Fibroblast of skin of left quadriceps (primary cell): ENCODE measurements around the gene WDHD1.
"Not testable (repeated sequence)": the region's sequence is repeated elsewhere in the genome, so short reads cannot be mapped to it uniquely, and the experiment has no call there.

Source experiments
- DNase-seq, 2 experiments: peaks; one replicate each; pipeline ENCODE4 v3.0.0-alpha.2; 2013; ENCODE audit warnings: low read depth in 2 of 2

The WDHD1 gene

GRCh38 chr14:54952803-54953202, 74.1 kb downstream of the WDHD1 start:
- peak; percentile 40 to 44 for DNase-seq

DNA sequence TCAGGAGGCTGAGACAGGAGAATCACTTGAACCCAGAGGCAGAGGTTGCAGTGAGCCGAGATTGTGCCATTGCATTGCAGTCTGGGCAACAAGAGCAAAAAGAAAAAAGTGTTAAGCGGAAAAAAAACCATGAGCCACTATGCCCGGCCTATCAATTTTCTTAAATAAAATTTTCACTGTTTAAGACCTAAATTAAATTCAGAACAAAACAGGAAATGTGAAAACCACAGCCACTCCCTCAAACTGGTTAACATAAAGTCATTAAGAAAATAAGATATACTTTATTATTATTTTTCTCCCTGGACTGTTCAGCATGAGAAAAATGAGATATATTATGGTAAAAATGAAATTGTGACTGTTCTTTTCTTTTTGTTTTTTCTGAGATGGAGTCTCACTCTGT, 79.7 kb downstream of the WDHD1 start:
- no peak for DNase-seq

- no peak for DNase-seq
These were observed 80.4 kb downstream of the WDHD1 start for GRCh38 chr14:54946500-54946899.

DNA sequence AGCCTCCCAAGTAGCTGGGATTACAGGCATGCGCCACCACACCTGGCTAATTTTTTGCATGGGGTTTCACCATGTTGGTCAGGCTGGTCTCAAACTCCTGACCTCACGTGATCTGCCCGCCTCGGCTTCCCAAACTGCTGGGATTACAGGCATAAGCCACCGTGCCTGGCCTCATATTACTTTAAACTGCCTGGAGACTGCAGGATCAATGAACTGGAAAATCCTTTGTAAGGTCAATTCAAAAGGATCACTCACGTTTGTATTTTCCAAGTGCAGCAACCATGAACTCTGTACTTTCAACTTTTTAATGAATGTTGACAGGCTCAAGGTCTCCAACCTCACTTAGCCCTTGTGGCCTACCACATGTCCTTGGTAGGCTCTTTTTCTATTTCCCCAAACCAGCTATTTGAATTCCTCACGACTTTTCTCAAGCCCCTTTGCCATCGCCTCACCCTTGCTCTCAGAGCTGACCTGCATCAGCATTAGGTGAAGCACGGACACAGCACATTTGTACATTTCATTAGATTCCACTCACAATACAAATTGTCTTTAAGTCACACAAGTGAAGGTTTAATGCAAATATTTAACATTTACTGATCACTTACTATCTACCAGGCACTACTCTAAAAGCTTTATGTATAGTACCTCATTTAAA, 82.0 kb downstream of the WDHD1 start:
- no peak for DNase-seq

DNA sequence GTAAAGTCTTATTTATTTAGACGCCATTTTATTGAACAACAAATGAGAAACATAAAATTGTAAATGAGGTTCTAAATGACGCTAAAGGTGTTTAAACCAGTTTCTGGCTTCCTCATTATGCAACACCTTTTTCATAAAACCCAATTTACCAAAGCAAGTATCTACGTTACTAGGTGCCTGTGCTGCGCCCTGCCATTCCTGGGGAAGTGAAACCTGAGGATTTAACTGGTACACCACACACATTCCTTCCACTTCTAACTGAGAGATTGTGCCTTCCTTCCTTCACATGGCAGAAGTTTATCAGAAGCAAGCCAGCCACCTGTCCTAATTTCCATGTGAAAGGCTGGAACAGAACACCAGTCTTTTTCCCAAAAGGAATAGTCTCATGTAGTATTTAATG, 84.0 kb downstream of the WDHD1 start:
- no peak for DNase-seq

GRCh38 chr14:54936816-54937215, 90.1 kb downstream of the WDHD1 start:
- DNase-seq, result no peak

DNA sequence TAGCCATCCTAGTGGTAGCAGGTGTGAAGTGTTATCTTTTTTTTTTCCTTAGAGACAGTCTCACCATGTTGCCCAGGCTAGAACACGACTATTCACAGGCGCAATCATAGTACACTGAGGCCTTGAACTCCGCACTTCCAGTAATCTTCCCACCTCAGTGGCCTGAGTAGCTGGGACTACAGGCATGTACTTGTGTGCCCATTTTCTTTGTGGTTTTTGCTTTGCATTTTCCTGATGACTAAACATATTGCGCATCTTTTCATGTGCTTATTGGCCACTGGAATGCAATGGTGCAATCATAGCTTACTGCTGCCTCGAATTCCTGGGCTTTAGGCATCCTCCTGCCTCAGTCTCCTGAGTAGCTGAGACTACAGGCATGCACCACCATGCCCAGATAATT, 90.9 kb downstream of the WDHD1 start:
- peak; percentile 21 to 23 for DNase-seq

DNA sequence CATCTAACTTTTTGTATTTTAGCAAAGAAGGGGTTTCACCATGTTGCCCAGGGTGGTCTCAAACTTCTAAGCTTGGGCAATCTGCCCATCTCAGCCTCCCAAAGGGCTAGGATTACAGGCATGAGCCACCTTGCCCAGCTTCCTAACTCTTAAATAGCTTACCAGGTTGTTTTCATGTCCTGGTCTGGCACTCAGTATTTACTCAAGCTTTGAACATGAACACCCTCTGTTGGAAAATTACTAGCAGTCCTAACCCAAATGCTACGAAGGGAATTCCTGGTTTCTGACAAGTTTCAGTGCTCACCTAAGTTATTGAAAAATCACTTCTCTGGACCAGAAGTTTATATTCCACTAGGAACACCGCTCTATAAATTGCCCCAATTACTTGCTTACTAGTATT, 91.8 kb downstream of the WDHD1 start:
- DNase-seq, result no peak

GRCh38 chr14:54933006-54933405, 93.9 kb downstream of the WDHD1 start:
- DNase-seq, result no peak

DNA sequence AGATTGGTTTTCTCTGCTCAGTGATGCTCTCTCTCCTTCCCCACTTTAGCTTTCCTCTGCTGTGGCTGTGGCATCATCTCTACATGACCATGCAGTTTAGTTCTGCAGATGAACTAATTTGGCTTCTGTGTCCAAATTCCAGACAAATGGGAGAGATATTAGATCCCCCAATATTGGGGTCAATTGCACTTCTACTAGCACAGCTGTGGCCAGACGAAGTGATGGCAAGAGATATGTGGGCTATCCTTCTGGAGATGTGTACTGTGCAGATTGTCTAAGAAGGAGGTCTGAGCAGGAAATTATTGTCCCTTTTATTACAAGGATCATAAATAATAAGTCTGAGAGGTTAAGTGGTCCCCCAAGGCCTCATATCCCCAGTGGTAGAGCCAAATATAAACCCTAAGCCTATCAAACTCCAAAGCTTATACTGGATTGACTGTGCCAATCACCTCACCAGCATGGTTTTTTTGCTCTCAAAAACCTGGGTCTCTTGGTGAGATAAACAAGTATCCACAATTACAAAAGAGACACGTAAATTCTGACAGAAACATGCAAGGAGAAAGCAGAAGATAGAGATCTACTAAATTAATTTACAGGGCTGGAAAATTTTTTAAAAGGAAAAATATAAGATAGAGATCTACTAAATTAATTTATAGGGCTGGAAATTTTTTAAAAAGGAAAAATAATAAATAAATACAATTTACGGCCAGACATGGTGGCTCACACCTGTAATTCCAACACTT, 95.1 kb downstream of the WDHD1 start:
- no peak for DNase-seq

GRCh38 chr14:54931101-54931500, 95.8 kb downstream of the WDHD1 start:
- DNase-seq, result no peak

DNA sequence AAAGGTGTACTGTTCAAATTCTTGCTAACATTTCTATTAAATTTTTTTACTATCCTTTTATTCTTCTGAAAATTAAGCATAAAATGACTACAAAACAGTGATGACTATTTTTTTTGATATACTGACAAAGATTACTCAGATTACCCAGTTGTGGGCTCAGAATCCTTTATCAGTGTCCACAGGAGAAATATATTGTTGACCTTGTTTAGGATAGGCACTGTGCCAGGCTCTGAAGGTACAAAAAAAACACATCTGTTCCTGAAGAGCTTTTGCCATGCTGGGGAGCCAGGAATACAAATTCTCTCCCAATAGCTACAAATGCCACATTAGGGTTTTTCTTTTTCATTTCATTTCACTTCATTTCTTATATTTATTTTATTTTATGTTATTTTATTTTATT, 97.3 kb downstream of the WDHD1 start:
- DNase-seq, result no peak

GRCh38 chr14:54928216-54928615, 98.7 kb downstream of the WDHD1 start:
- DNase-seq, result no peak

DNA sequence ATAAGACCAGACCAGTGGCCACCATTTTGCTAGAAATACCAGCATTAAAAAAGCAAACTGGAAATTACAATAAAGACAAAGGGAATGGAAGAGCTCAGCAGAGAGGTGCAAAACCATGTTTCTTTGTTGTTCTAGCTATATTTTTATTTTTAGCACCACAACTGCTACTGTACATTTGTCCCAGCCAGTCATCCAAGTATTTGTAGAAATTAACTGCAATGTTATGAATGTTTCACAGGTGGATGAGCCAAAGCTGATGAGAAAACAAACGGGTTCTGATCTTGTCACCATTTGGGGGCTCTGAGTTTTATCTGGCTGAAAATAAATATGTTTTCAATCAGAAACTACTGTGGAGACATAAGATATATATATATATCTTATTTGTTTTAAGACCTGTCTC, 99.3 kb downstream of the WDHD1 start:
- no peak for DNase-seq

GRCh38 chr14:54926570-54926969, 100.3 kb downstream of the WDHD1 start:
- not testable (repeated sequence) for DNase-seq

GRCh38 chr14:54922598-54922997, 104.3 kb downstream of the WDHD1 start:
- no peak for DNase-seq

GRCh38 chr14:54920052-54920451, 106.8 kb downstream of the WDHD1 start:
- DNase-seq, result no peak

- DNase-seq, result no peak
These were observed 107.6 kb downstream of the WDHD1 start for GRCh38 chr14:54919330-54919729.

GRCh38 chr14:54918427-54918826, 108.5 kb downstream of the WDHD1 start:
- DNase-seq, result no peak

GRCh38 chr14:54916101-54916500, 110.8 kb downstream of the WDHD1 start:
- DNase-seq, result no peak

- DNase-seq, result no peak
These were observed 116.9 kb downstream of the WDHD1 start for GRCh38 chr14:54909817-54910558.

- DNase-seq, result not testable (repeated sequence)
These were observed 117.9 kb downstream of the WDHD1 start for GRCh38 chr14:54908973-54909372.

- no peak for DNase-seq
These were observed 118.7 kb downstream of the WDHD1 start for GRCh38 chr14:54908190-54908589.
